Cerebellar cortex (tissue), 1 donor: ENCODE results near the gene ITPRID1.
"Not testable (repeated sequence)": the region's sequence is repeated elsewhere in the genome, so short reads cannot be mapped to it uniquely, and the experiment has no call there.

Source experiments
- DNase-seq: peaks from one replicate; pipeline ENCODE4 v3.0.0-alpha.2; 2015; ENCODE audit warnings: low spot score

Gene ITPRID1

DNA sequence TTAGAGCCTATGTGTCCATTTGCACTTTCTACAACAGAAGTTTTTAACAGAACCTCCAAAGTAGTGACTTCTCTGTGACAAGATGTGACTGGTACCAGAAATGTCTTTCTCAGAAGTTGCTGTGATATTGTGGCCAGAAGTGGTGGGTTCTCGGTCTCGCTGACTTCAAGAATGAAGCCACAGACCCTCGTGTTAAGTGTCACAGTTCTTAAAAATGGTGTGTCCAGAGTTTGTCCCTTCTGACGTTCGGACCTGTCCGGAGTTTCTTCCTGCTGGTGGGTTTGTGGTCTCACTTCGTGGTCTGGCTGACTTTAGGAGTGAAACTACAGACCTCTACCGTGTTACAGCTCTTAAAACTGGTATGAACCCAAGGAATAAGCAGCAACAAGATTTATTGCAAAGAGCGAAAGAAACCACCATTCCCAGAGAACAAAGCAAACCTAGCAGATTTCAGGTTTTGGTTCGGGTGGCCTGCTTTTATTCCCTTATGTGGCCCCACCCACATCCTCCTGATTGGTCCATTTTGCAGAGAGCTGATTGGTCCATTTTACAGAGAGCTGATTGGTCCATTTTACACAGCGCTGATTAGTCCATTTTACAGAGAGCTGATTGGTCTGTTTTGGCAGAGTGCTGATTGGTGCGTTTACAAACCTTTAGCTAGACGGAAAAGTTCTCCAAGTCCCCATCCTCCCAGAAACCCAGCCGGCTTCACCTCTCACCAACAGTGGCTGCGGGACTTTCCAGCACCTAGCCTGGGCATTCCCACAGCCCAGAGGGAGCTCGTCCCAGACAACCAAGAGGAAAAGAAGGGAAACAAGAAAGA is 3.0 kb downstream of the ITPRID1 start:
- DNase-seq = no peak

DNA sequence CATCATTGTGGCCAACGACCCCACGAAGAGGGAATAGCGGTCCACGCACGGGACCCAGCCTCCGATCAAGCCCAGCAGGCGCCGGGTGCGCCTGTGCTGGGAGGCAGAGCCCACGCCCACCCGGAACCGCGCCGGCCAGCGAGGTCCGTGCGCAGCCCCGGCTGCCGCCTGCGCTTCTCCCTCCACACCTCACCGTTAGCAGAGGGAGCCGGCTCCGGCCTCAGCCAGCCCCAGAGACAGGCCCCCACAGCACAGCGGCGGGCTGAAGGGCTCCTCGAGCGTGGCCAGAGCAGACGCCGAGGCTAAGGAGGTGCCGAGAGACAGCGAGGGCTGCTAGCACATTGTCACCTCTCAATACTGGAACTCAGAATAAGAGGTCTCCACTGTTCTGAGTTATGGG is 3.6 kb downstream of the ITPRID1 start:
- no peak for DNase-seq

DNA sequence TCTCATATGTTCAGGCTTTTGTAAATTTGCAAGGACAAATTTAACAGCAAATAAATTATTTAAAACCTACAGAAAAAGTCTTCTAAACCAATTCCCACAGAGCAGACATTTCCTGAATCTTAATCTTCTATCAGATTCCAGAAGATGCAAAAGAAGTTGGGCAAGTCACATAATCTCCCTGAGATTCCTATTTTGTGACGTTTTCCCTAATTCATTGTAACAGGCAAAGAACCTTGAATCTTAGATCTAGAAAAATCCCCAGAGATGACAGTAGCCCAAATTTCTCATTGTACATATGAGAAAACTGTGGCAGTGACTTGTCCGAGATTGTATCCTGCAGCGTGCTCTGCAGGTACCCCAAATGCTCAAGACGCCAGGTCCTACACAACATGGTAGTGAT is 4.9 kb downstream of the ITPRID1 start:
- no peak for DNase-seq

DNA sequence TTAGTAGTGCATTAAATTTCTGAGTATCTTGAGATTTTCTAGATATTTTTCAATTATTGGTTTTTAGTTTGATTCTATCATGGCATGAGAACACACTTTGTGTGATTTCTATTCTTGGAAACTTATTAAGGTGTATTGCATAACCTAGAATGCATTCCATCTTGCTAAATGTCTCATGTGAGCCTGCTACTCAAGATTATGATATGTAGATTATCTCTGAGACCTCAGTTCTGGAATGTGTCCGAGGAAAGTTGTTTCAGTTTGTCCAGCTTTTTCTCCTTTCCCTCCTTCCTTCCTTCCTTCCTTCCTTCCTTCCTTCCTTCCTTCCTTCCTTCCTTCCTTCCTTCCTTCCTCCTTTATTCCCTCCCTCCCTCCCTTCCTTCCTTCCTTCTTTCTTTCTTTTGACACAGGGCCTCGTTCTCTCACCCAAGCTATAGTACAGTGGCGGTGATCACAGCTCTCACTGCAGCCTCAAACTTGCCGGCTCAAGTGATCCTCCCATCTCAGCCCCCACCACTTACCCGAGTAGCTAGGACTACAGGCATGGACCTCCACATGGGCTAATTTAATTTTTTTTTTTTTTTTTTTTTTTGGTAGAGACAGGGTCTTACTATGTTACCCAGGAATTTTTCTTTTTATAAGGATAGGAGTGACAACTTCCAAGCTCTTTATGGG is 7.6 kb downstream of the ITPRID1 start:
- DNase-seq = no peak

DNA sequence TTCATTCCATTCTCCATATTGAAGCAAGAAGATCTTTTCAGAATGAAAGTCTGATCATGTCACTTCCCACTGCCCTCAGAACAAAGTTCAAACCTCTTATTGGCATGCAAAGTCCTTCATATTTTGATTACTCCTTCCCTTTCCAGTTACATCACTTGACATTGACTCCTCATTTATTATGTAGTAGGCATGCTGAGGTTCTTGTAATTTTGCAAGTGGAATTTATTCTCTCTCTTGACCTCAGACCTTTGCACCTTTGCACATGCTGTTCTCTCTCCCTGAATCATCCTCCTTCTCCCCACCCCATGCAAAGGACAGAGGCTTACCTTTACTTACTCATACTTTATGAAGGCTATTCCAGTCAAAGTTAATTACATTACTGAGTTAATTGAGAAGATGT is 13.0 kb downstream of the ITPRID1 start:
- no peak for DNase-seq

DNA sequence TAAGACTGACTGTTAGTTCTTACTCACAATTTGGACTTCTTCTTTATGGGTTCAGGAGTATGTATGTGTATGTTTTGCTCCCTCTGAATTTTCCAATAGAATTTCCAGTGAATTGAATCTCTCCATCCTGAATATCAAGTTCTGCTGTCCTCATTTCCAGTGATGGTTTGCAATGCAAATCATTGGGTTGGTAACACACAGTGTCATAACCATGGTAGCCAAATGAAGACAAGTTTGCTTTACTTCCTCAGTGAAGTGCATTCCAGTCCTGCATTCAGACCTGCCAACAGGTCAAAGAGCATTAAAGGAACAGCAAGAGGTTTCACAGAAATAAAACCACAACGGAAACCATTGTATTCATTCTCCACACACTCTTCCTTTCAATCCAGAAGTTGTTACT is 15.2 kb downstream of the ITPRID1 start:
- DNase-seq = no peak

DNA sequence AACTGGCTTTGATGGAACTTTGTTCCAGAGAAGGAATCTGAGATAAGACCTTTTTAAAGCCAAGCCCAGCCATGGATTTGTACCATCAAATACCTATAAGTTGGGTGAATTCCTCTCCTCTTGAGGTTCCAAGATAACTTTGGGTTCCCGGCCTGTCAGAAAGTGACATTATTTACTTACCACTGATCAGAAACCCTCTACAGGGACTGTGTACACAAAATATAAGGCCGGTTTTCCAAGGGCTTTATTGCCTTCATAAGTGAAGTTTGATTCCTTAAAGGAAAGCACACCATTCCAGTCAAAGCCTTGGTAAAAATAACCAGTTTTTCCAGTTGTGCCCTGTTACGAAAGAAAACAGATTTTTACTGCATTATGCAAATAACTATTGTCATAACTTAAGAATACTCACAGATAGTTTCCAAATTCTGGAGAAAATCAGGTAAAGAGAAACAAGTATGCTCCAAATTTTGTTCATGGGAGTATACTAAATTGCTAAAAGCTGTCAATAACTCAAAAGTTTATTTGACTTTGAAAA is 26.8 kb downstream of the ITPRID1 start:
- DNase-seq = not testable (repeated sequence)

DNA sequence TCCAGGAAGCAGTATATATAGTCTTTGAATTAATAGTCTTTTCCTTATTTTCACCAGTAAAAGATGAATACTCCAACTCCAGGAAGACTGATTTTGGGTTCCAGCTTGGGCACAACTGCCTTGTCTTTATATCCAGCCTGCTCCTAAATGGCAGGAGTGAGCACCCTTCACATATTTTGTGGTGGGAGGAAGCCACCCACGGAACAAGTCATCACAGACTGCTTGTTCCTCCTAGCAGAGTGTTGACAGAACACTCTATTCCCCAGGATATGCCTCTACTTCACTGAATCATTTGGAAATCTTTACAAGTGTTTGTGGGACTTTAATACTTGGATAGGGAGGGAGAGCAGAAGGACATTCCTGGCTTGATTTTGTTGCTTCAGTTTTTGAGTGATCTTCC is 31.7 kb downstream of the ITPRID1 start:
- no peak for DNase-seq

DNA sequence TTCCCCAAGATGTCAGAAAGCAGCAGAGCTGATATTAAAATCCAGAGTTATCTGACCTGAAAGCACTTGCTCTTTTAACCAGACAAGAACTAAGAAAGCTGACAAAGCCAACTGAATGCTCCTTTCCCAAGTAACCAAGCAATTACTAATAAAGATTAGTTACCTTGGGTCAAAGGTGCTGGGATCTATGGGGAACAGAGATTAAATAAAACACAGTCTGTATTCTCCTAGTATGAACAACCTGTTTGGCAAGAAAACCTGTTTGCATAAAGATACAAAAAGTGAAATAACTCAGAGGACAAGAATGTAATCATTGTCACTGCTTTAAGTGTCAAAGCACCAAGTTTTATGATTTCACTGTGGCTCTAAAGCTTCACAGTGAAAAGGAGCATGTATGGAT is 35.7 kb downstream of the ITPRID1 start:
- no peak for DNase-seq

DNA sequence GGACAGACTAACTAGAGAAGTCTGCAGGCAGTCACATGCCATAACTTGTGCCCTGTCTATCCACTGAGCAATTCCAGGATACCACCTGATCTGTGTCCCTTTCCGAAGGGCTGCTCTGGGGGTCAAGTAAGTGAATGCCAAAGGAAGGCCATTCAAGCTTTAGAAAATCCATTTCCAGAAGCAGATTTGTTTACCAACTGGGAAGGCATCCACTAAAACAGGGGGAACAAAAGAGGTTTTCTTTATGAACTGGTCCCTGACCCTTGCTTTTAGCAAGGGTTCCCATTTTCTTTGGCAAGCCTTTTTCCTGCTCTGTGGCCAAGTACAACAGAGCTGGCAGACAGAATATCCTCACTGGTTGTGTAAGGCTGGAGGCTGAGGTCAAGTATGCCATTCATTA is 36.5 kb downstream of the ITPRID1 start:
- DNase-seq = peak; percentile 14

DNA sequence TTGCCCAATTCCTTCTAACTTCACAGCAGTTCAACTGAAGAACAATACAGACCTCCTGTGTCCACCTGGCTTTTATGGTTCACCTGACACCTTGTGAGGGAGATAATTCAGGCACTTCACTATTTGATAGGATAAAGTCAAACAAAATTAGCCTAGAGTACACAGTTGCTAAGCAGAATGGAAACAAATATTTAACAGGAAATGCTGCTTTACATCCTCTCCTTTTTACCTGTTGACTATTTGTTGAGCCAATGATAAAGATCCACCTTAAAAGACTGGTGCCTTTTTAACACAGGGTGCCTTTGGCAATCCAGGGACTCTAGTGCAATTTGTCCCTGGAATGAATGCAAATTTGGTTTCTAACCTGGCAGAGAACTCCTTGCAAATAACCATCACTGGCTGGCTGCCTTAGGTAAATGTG is 39.8 kb downstream of the ITPRID1 start:
- no peak for DNase-seq

DNA sequence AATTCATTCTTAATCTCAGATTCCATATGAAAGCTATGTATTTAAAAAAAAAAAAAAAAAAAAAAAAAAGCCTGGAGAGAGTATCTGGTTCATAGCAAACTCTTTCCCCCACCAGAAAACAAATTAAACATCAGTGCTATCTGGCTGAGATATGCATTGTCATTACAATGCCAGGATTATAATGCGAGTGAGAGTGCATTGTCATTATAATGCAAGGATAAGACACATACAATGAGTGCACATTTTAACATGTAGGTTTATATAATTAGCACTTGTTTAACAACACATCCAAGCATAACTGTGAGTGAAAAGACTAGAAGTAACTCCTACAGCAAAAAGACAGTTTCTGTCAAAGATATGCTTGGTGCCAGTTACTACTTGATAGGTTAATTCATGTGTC is 48.1 kb downstream of the ITPRID1 start:
- no peak for DNase-seq

DNA sequence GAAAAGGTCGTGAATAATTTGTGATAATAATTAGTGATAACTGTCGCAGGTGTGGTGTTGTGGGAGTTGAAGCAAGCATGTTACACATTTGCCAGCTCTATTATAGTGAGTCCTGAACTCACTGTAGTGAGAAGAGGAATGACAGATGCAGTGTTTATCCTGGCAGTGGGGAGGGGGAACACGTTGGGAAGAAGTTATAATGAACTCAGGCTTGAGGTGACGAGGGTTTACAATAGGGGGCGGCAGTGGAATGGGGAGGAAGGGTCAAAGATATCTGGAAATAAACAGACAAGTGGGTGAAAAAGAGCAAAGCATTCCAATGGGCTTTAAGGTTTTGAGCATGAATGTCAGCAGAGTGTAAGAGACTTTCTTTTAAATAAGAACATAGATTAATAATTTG is 49.6 kb downstream of the ITPRID1 start:
- no peak for DNase-seq

DNA sequence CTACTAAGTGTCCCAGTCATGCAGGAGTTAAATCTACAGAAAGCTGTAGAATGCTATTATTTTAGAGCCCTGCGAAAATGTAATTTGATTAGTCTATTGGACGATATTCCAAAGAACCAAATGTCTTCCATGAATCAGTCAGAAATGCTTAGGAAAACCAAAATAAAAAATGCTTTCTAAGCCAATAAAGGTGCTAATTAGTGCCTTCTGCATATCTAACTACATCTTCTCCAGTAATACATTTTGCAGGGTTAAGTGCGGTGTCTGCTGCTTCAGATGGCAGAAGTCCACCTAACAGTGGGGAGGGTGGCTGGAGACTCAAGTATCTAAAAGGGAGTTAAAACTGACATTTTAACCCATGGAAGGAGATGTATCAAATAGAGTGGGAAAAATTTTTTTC is 50.1 kb downstream of the ITPRID1 start:
- no peak for DNase-seq

DNA sequence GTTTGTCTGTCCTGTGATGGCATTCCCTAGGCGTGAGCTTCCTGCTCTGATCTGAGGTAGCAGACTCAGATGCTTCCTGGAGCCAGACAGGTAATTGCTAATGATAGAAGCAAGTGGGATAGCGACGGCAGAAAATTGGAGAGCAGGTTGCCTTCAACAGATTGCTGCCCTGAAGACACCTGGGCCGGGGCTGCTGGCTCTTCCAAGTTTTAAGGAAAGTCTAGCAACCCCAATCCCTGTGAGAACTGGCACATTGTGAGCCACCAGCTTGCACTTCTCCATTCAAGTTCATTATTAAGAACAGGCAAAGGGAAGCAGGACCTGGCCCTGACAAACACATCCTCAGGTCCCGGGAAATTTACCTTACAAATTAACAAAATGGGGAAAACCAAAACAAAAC is 50.8 kb downstream of the ITPRID1 start:
- peak; percentile 2 for DNase-seq

DNA sequence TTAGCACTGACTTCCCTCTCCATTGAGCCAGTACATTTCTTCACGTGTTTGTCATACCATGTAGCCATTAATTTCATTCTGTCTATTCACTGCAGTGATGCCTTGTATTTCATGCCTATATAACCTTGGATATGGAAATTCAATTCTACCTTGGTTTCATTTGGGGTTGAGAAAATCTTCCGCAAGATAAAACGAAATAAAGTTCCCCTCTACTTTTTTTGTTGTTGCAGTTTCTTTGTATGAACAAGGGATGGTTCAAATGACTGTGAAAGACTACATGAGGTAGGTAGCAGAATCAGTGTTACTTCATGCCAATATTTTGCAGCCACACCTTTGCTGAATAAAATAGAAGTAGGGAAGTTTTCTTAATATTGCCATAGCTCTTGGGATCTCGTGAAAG is 55.6 kb downstream of the ITPRID1 start:
- no peak for DNase-seq

DNA sequence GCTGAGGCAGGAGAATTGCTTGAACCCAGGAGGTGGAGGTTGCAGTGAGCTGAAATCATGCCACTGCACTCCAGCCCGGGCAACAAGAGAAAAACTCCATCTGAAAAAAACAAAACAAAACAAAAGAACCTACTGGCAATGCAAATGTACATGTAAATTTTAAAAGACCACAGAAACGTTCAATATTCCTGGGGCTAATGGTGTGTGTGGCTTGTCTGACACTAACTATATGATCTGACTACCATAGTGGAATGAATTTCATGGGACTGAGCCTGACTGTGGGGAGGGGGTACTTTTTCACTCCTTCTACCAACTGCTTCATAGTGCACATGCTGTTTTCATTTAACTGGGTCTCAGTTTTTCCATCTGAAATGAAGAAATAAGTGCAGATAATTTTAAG is 69.6 kb downstream of the ITPRID1 start:
- DNase-seq = no peak

DNA sequence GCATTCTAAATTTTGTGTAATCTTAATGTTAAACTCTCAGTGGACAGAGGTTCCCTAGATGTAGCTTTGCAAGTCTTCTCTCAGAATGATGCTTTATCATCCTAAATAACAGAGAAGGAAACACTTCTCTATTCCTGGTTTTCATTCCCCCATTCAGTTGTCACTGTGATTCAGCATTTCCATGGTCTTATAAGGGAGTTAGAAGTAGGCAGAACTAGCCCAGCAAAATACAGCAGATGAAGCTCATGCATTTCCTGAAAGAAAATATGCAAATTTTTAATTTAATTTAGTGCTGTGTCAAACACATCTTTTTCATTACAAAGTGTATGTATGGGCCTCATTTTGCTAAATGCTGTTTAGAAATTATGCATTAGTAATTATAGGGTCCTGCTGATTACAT is 70.1 kb downstream of the ITPRID1 start:
- DNase-seq = no peak

DNA sequence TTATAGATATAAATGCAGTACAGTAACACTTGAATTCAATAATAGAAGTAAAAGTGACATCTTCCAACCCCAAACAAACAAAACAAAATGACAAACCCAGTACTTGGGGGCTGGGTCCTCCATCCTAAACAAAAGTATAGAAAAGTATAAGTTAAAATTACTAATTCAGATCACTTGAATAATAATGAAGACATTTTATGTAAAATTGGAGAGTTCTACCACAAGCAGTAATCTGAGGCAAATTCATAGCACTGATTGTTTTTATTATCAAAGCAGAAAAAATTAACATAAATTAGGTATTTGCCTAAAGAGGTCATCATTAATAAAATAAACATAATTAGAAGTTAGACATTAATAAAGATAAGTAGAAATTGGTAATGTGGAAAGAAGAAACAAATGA is 81.5 kb downstream of the ITPRID1 start:
- DNase-seq = no peak

DNA sequence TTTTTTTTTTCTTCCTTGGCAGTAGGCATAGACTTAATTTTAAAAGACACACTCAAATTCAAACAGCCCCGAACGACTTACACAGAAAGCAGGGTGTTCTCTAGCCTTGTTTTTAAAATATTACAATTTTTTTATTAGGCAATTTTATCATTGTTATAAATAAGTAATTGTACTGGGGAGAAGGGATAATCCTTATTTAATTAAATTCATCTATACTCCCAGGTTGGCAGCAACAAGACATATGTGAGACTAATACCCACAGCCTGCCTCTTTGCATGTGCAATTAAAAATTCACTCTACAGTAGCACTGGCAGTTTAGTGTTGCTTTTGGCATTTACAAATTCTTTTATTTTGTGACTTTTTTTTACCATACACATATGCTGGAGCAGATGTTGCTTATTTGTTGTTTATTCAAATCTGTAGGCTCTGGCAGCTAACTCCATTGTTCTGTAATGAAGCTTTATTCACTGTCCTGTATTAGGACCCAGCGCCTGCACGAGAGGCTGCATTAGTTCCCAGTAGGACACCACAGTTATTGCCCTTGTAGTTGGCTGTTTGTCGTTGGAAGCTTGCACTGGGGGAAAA is 88.2 kb downstream of the ITPRID1 start:
- DNase-seq = no peak

DNA sequence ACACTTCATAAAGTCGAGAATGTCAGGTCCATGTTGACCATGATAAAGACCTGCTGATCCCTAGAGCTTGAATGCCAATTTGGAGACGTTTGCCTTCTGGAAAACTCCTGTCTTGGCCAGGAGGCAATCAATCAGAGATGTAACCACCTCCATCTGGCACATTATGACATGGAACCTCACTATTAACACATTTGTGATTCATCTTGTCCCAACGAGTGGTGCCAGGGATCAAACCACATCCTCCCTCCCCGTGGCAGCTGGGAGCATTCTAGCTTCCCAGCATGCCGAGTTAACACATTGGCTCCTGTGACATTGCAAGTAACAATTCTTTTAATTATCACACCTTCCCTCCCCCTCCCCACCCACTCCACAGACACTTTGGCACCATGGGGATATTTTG is 89.2 kb downstream of the ITPRID1 start:
- DNase-seq = no peak

DNA sequence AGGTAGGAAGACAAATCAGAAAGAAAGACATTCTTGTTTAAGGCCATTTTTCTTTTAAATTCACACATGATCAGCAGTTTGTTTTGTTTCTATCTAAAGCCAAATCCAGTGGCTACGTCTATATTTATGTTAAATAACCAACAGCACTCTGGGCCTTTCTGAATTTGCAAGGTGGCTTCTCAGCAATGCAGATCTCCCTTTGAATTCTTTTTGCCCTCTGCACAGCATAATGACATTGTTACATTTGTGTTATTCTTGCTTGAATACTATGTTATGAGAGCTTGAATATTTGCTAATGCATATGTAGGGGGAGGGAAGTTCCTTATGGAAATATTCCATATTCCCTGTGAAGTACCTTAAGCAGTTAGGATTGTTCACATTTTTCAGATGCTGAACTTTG is 99.7 kb downstream of the ITPRID1 start:
- DNase-seq = no peak

DNA sequence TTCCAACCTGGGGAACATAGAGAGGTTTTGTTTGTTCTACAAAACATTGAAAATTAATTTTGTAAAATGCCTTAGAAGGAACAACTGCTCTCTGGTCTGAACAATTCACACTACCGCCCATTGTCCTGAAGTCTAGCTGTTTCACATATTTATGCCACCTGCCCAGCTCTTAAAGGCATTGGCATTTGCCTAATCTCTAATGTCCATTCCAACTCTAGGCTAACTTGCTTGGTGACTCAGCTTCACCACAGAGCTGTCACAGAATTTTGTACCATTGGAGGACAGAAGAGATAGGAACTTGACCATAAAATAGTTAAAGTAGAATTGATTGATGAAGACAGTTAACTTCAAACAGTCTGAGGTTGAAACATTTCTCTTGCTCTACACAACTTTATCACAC is 119.6 kb downstream of the ITPRID1 start:
- DNase-seq = no peak
